GM12878 (cell line): ENCODE measurements around the gene MRPL46. TPM values are rescaled to one million over a fixed set of nuclear protein-coding genes. Genes with fewer than 3 reads are reported as not detected.

Experiments used
- ATAC-seq: fragments of 200-7000 bp; cut with Tn5 transposase; 3 replicates; pipeline ENCODE4 v1.9.1; 2020; ENCODE audit warnings: mild to moderate bottlenecking, moderate library complexity
- BruUV-seq: library from RNA; stranded (reverse); fragments of 400-500 nt; replicated peaks from 2 replicates; lab custom pipeline; 2021; lab: Mats Ljungman, UMichigan
- CTCF ChIA-PET: fragments of 300-600 bp; sonication (Branson Sonifier 250); formaldehyde crosslinking; extraction: SDS; loops from one replicate; lab custom pipeline; 2021; ENCODE audit warnings: inconsistent platforms; lab: Yijun Ruan, JAX
- POLR2A ChIA-PET: fragments of 350-600 bp; formaldehyde crosslinking; extraction: SDS; loops from one replicate; lab custom pipeline; 2021; ENCODE audit warnings: inconsistent platforms; lab: Charles Lee
- RAD21 ChIA-PET: fragments of 300-600 bp; sonication (Branson Sonifier 250); formaldehyde crosslinking; loops from one replicate; lab custom pipeline; 2023; ENCODE audit warnings: antibody characterized with exemption; ENCODE audit not compliant: unreplicated experiment; lab: Charles Lee
- SMC1A ChIA-PET: fragments of 300-600 bp; sonication (Branson Sonifier 250); formaldehyde crosslinking; loops from one replicate; lab custom pipeline; 2023; ENCODE audit not compliant: unreplicated experiment, uncharacterized antibody; lab: Charles Lee
- DNase-seq: peaks from one replicate; pipeline ENCODE4 v3.0.0-alpha.2; 2011; ENCODE audit warnings: low read depth, low spot score
- FAIRE-seq: peaks from 3 replicates; lab custom pipeline; 2011; peaks lifted over from hg19 to GRCh38; lab: Jason Lieb, UNC
- H2AFZ ChIP-seq: 2 replicates; pipeline ENCODE4 v1.6.0; 2011; ENCODE audit warnings: low read depth, low read length, control low read depth; ENCODE audit not compliant: control insufficient read depth
- H3K27ac ChIP-seq: 2 replicates; pipeline ENCODE4 v1.5.1; 2011; ENCODE audit warnings: control low read depth; ENCODE audit not compliant: control insufficient read depth, insufficient read depth
- H3K27me3 ChIP-seq, 2 experiments: replicated peaks in 1 of 2; 2 replicates each; pipeline versions ENCODE4 v1.6.0 to v1.6.1; 2011; ENCODE audit warnings: low read length in 1 of 2; ENCODE audit not compliant: control insufficient read depth in 2 of 2, insufficient read depth in 2 of 2
- H3K36me3 ChIP-seq, 2 experiments: 2 replicates each; pipeline ENCODE4 v1.5.1; 2011; ENCODE audit warnings: low read length in 1 of 2; ENCODE audit not compliant: control insufficient read depth in 2 of 2, insufficient read depth in 2 of 2
- H3K4me1 ChIP-seq: 2 replicates; pipeline ENCODE4 v1.6.1; 2011; ENCODE audit warnings: mild to moderate bottlenecking, low read length, moderate library complexity, mixed read lengths; ENCODE audit not compliant: control insufficient read depth, insufficient read depth
- H3K4me2 ChIP-seq: 2 replicates; pipeline ENCODE4 v1.6.0; 2011; ENCODE audit warnings: control low read depth; ENCODE audit not compliant: control insufficient read depth, insufficient read depth
- H3K4me3 ChIP-seq: fragments of 200-600 bp; sonication (generic); 2 replicates; pipeline ENCODE4 v1.5.1; 2016
- H3K79me2 ChIP-seq: 2 replicates; pipeline ENCODE4 v1.6.0; 2011; ENCODE audit warnings: low read length; ENCODE audit not compliant: control insufficient read depth, insufficient read depth
- H3K9ac ChIP-seq: 2 replicates; pipeline ENCODE4 v1.8.0; 2011; ENCODE audit warnings: low read length, control low read depth, mixed read lengths; ENCODE audit not compliant: control insufficient read depth, insufficient read depth
- H3K9me3 ChIP-seq: replicated peaks from 3 replicates; pipeline ENCODE4 v1.5.1; 2011; ENCODE audit warnings: mild to moderate bottlenecking, low read length; ENCODE audit not compliant: control insufficient read depth, insufficient read depth
- H4K20me1 ChIP-seq: 2 replicates; pipeline ENCODE4 v1.6.0; 2011; ENCODE audit not compliant: control insufficient read depth, insufficient read depth
- CBX3 ChIP-seq: fragments of 200-600 bp; sonication (generic); IDR thresholded peaks from 2 replicates; pipeline ENCODE4 v1.6.1; 2016; ENCODE audit warnings: low read depth, borderline replicate concordance
- EED ChIP-seq: sonication (generic); IDR thresholded peaks from 2 replicates; pipeline ENCODE4 v1.6.1; 2016; ENCODE audit warnings: antibody characterized with exemption, low read depth
- ELK1 ChIP-seq: IDR thresholded peaks from 2 replicates; pipeline ENCODE4 v1.6.1; 2012; ENCODE audit warnings: low read depth, low read length, improper control_type of control experiment
- HDAC6 ChIP-seq: fragments of 200-600 bp; sonication (generic); IDR thresholded peaks from one replicate; pipeline ENCODE4 v1.8.0; 2017; ENCODE audit warnings: antibody characterized with exemption; ENCODE audit not compliant: unreplicated experiment
- IKZF2 ChIP-seq, 2 experiments: fragments of 450-650 bp; IDR thresholded peaks; 2 replicates each; pipeline ENCODE4 v1.6.1; 2017; ENCODE audit warnings: mild to moderate bottlenecking in 2 of 2, moderate library complexity in 2 of 2
- JUND ChIP-seq: IDR thresholded peaks from 2 replicates; pipeline ENCODE4 v1.6.1; 2012; ENCODE audit warnings: low read depth, mild to moderate bottlenecking, low read length, improper control_type of control experiment, moderate library complexity
- MAX ChIP-seq: IDR thresholded peaks from 2 replicates; pipeline ENCODE4 v1.6.1; 2012; ENCODE audit warnings: low read depth, low read length, improper control_type of control experiment
- NBN ChIP-seq: fragments of 450-650 bp; IDR thresholded peaks from 2 replicates; pipeline ENCODE4 v1.6.1; 2016
- TBL1XR1 ChIP-seq: IDR thresholded peaks from 2 replicates; pipeline ENCODE4 v1.6.1; 2012; ENCODE audit warnings: low read depth, low read length, improper control_type of control experiment
- ZNF274 ChIP-seq: IDR thresholded peaks from one replicate; pipeline ENCODE4 v1.8.0; 2011; ENCODE audit not compliant: insufficient read length, insufficient read depth
- ZZZ3 ChIP-seq: IDR thresholded peaks from 2 replicates; pipeline ENCODE4 v1.6.1; 2011; ENCODE audit warnings: low read depth; ENCODE audit not compliant: control insufficient read depth, insufficient read length
- WGBS: methylation state at CpG from one replicate; pipeline ENCODE4 v1.1.6; 2016; ENCODE audit warnings: low lambda C conversion rate; ENCODE audit not compliant: insufficient replicate concordance, insufficient coverage; ENCODE audit errors: missing lambda C conversion rate; 5-methylcytosine and 5-hydroxymethylcytosine counted together
- in situ Hi-C: fragments of 300-500 bp; cut with MboI; formaldehyde crosslinking; loops from 9 replicates; pipeline ENCODE4 v1.14.3; 2018; ENCODE audit warnings: mixed read lengths
- intact Hi-C: fragments of 100-400 bp; cut with micrococcal nuclease; formaldehyde crosslinking; loops from one replicate; pipeline ENCODE4 v1.14.2; 2022; ENCODE audit not compliant: unreplicated experiment
- polyA plus RNA-seq, 11 experiments: library from polyadenylated mRNA; depleted of rRNA in 4 of 11; unstranded in 6 of 11; stranded (reverse) in 5 of 11; fragments of >200 nt; fragmentation: Nextera tagmentation in 4 of 11; fragmentation: Illumina TruSeq in 1 of 11; extraction: Ambion mirVana in 4 of 11; extraction: Trizol in 1 of 11; gene quantifications; 1 replicate in 1 of 11; 2 replicates in 10 of 11; pipeline versions ENCODE4 v1.2.1 to v1.2.3, GENCODE V29; 2011 to 2016; ENCODE audit warnings: inconsistent platforms in 2 of 11, missing spikeins in 2 of 11, low read depth in 1 of 11
- total RNA-seq, 4 experiments: library from RNA; depleted of rRNA in 3 of 4; stranded (reverse); fragments of >200 nt in 3 of 4; fragmentation: Illumina TruSeq in 1 of 4; extraction: Trizol in 1 of 4; gene quantifications; 2 replicates each; pipeline versions ENCODE4 v1.2.1 to v1.2.3, GENCODE V29; 2013 to 2021
- TF ChIP-seq, protein P1 (sequence below): fragments of 450-650 bp; IDR thresholded peaks from 2 replicates; pipeline ENCODE4 v1.6.1; 2016; ENCODE audit warnings: mild to moderate bottlenecking

Gene MRPL46
- total and polyA plus RNA-seq, 10 of the 15 experiments (the other 5 are each of a cell fraction or from before 2014, with no cell fraction given), result 37.4 to 96.7 (median 52.9) TPM

- 67% methylated on average over 5 of the region's 5 CpGs for WGBS
- SMC1A ChIA-PET, result no interaction called here
- no peak overlapping the region for H3K4me3 ChIP-seq
- in situ Hi-C loops, result no loop called here
- no peaks in the 10 kb centered on the region for H3K9me3 ChIP-seq
- H3K27ac ChIP-seq, result no peak overlapping the region
- no peak overlapping the region for H3K9ac ChIP-seq
- POLR2A ChIA-PET, result no interaction called here
- RAD21 ChIA-PET, result interaction anchor here (1.0 kb wide), 1 partner anchor 47 kb away, joined by 3 read pairs; no protein-coding TSS in a partner anchor
- no peaks in the 10 kb centered on the region for H4K20me1 ChIP-seq
- no peaks in the 10 kb centered on the region for H3K36me3 ChIP-seq
- H3K4me2 ChIP-seq, result no peak overlapping the region
- intact Hi-C loops, result no loop called here
- no peak for FAIRE-seq
- BruUV-seq, result no TSS peak
- H2AFZ ChIP-seq, result no peak overlapping the region
- TF ChIP-seq JUND (no peak), TBL1XR1 (no peak), HDAC6 (no peak), MAX (no peak), CBX3 (no peak), ZNF274 (no peak), NBN (no peak), ZZZ3 (no peak), IKZF2 (IDR thresholded peaks at IDR 0.05) (no peak), EED (no peak), ELK1 (no peak)
- TF ChIP-seq, protein P1, sequence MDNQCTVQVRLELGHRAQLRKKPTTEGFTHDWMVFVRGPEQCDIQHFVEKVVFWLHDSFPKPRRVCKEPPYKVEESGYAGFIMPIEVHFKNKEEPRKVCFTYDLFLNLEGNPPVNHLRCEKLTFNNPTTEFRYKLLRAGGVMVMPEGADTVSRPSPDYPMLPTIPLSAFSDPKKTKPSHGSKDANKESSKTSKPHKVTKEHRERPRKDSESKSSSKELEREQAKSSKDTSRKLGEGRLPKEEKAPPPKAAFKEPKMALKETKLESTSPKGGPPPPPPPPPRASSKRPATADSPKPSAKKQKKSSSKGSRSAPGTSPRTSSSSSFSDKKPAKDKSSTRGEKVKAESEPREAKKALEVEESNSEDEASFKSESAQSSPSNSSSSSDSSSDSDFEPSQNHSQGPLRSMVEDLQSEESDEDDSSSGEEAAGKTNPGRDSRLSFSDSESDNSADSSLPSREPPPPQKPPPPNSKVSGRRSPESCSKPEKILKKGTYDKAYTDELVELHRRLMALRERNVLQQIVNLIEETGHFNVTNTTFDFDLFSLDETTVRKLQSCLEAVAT, result no peak
- ATAC-seq, result no peak
- H3K79me2 ChIP-seq, result no peaks in the 10 kb centered on the region
- H3K4me1 ChIP-seq, result no peaks in the 10 kb centered on the region
- CTCF ChIA-PET, result interaction anchor here (1.3 to 1.5 kb wide), 2 partner anchors 12 to 179 kb away, joined by 3 to 5 read pairs; no protein-coding TSS in a partner anchor
- DNase-seq, result no peak
- H3K27me3 ChIP-seq, result no peaks in the 10 kb centered on the region
Measured at GRCh38 chr15:88448991-88449461, 18.2 kb downstream of the MRPL46 start.
